ENCODE measurements around the gene LGR5. TPM values are rescaled to one million over a fixed set of nuclear protein-coding genes. Genes with fewer than 3 reads are reported as not detected.

Gene LGR5
- total and polyA plus RNA-seq, 10 of the 15 experiments (the other 5 are each of a cell fraction or from before 2014, with no cell fraction given) = 2.1 TPM; not detected in 9

- in situ Hi-C loops (cut with MboI) (no loop called here), intact Hi-C loops (cut with micrococcal nuclease; ENCODE audit: unreplicated experiment) (no loop called here)
- H3K36me3 ChIP-seq (ENCODE audit: control insufficient read depth in 2 of 2, insufficient read depth in 2 of 2, low read length in 1 of 2) = no peaks in the 10 kb centered on the region
- ATAC-seq (no peak), DNase-seq (ENCODE audit: low read depth, low spot score) (no peak), FAIRE-seq (no peak)
- CTCF ChIA-PET = no interaction called here
- H3K79me2 ChIP-seq (ENCODE audit: control insufficient read depth, insufficient read depth, low read length) = no peaks in the 10 kb centered on the region
- POLR2A ChIA-PET = no interaction called here
- no peak overlapping the region for H3K4me3 ChIP-seq
- TF ChIP-seq GATAD2B (conservative IDR thresholded peaks at IDR 0.05; ENCODE audit: low read depth) (no peak), EP300 (IDR thresholded peaks at IDR 0.05; ENCODE audit: borderline replicate concordance in 1 of 2, control insufficient read depth in 1 of 2, low read depth in 2 of 2, low read length in 2 of 2) (no peak), ZNF217 (IDR thresholded peaks at IDR 0.05) (no peak), ZNF592 (IDR thresholded peaks at IDR 0.05) (no peak), SMAD5 (IDR thresholded peaks at IDR 0.05; ENCODE audit: low read depth) (no peak), E2F4 (IDR thresholded peaks at IDR 0.05; ENCODE audit: low read depth, low read length) (no peak)
- no peaks in the 10 kb centered on the region for H3K9me3 ChIP-seq (replicated peaks; ENCODE audit: control insufficient read depth, insufficient read depth, low read length)
- no peak overlapping the region for H3K9ac ChIP-seq (ENCODE audit: control insufficient read depth, insufficient read depth, low read length)
- H3K4me2 ChIP-seq (ENCODE audit: control insufficient read depth, insufficient read depth) = no peak overlapping the region
- H4K20me1 ChIP-seq (ENCODE audit: control insufficient read depth, insufficient read depth) = no peaks in the 10 kb centered on the region
- 53% methylated on average over 11 of the region's 11 CpGs for WGBS (ENCODE audit: insufficient coverage, insufficient replicate concordance, low lambda C conversion rate, missing lambda C conversion rate)
- H2AFZ ChIP-seq (ENCODE audit: control insufficient read depth, low read depth, low read length) = no peak overlapping the region
- SMC1A ChIA-PET (ENCODE audit: uncharacterized antibody, unreplicated experiment) = no interaction called here
- no peaks in the 10 kb centered on the region; a peak in 1 of 4 replicates for H3K27me3 ChIP-seq (replicated peaks in 1 of 2; ENCODE audit: control insufficient read depth in 2 of 2, insufficient read depth in 2 of 2, low read length in 1 of 2)
- no peaks in the 10 kb centered on the region for H3K4me1 ChIP-seq (ENCODE audit: control insufficient read depth, insufficient read depth, low read length)
- RAD21 ChIA-PET (ENCODE audit: unreplicated experiment) = no interaction called here
- no TSS peak for BruUV-seq (replicated peaks)
- H3K27ac ChIP-seq (ENCODE audit: control insufficient read depth, insufficient read depth) = no peak overlapping the region
Observed at GRCh38 chr12:71562676-71563595, 123.3 kb downstream of the LGR5 start.

All from GM12878 (cell line).